HUES6 (cell line): ENCODE results near the gene ZNF227.
A peak's percentile ranks its signal among the peaks of the same experiment; 100 is the strongest.
"Not testable (repeated sequence)": the region's sequence is repeated elsewhere in the genome, so short reads cannot be mapped to it uniquely, and the experiment has no call there.

Source experiments
- H3K27ac ChIP-seq: 2 replicates; pipeline ENCODE4 v1.7.0; 2013; ENCODE audit warnings: low read depth, mild to moderate bottlenecking, low read length, inconsistent platforms
- H3K27me3 ChIP-seq: 2 replicates; pipeline ENCODE4 v1.6.1; 2013; ENCODE audit warnings: low read length; ENCODE audit not compliant: control insufficient read depth, insufficient read depth
- H3K36me3 ChIP-seq: 2 replicates; pipeline ENCODE4 v1.6.1; 2013; ENCODE audit warnings: low read length; ENCODE audit not compliant: control insufficient read depth, insufficient read depth
- H3K4me1 ChIP-seq: 2 replicates; pipeline ENCODE4 v1.6.1; 2013; ENCODE audit warnings: low read length; ENCODE audit not compliant: control insufficient read depth, insufficient read depth
- H3K4me3 ChIP-seq: 2 replicates; pipeline ENCODE4 v1.5.1; 2013; ENCODE audit warnings: low read depth, low read length
- H3K9ac ChIP-seq: one replicate; pipeline ENCODE4 v1.6.1; 2013; ENCODE audit warnings: mild to moderate bottlenecking, low read length
- H3K9me3 ChIP-seq: 2 replicates; pipeline ENCODE4 v1.6.1; 2013; ENCODE audit warnings: low read depth, low read length; ENCODE audit not compliant: control insufficient read depth, insufficient read depth

ZNF227 gene

DNA sequence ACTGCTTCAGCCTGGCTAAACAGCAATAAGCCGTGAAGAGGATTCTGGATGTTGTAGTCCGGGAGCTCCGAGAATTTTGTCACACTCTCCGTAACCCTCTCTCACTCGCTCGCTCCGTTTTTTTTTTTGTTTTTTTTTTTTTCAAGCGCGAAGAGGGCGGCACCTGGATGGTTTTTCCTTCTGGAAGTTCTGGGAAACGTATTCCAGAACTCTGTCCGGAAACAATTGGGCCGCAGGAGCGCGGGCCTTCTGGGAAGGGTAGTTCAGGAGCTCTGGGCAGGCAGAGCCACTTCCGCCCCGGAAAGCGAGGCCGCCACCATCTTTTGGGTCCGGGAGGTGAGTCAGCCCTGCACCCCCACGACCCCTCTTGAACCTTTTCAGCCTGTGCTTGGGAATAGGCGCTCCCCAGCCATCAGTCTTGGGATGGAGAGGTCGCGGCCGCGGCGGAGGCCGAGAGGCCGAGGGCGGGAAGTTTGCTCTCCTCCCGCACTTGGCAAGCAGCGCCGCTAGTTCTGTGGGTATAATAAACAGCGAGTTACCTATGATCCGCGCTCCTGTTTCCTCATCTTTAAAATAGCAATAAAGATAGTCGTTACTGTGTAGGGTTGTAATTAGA, at the start of gene ZNF227:
ZNF227 (plus strand) TSS at position 283 of the 616 bp plus-strand sequence. CDS start 5,261 bp downstream, outside the sequence.
- Histone ChIP-seq H3K4me3 (peak within 1 kb of the TSS; percentile 95), H3K9ac (peak within 1 kb of the TSS; percentile 84), H3K9me3 (no peaks in the 10 kb centered on the region), H3K36me3 (peaks cover 20% of the 10 kb centered on the region), H3K4me1 (no peaks in the 10 kb centered on the region), H3K27me3 (no peaks in the 10 kb centered on the region), H3K27ac (peak within 1 kb of the TSS; percentile 66; the same call in 1 of the 2 replicates)

GRCh38 chr19:44163789-44164188, 48.5 kb upstream of the ZNF227 start:
- no peak overlapping the region for H3K4me3 ChIP-seq

DNA sequence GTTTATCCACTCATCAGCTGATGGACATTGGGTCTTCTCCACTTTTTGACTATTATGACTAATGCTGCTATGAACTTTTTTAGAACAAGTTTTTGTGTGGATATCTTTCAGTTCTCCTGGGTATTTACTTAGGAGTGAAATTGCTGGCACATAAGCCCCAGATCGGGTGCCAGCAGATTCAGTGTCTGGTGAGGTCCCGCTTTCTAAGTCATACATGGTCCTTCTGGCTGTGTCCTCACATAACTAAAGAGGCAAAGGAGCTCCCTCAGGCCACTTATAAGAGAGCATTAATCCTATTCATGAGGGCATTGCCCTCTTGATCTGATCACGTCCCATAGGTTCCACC, 48.0 kb upstream of the ZNF227 start:
- Histone ChIP-seq H3K9me3 (no peaks in the 10 kb centered on the region), H3K36me3 (peaks cover 26% of the 10 kb centered on the region)

More at GRCh38 chr19:44163789-44164188, 48.5 kb upstream of the ZNF227 start:
- no peaks in the 10 kb centered on the region for H3K4me1 ChIP-seq
- H3K9me3 ChIP-seq = peaks cover under 1% of the 10 kb centered on the region; the same call in 1 of the 2 replicates
- H3K9ac ChIP-seq = no peak overlapping the region
- no peak overlapping the region for H3K27ac ChIP-seq
- H3K36me3 ChIP-seq = peaks cover 22% of the 10 kb centered on the region
- H3K27me3 ChIP-seq = no peaks in the 10 kb centered on the region

DNA sequence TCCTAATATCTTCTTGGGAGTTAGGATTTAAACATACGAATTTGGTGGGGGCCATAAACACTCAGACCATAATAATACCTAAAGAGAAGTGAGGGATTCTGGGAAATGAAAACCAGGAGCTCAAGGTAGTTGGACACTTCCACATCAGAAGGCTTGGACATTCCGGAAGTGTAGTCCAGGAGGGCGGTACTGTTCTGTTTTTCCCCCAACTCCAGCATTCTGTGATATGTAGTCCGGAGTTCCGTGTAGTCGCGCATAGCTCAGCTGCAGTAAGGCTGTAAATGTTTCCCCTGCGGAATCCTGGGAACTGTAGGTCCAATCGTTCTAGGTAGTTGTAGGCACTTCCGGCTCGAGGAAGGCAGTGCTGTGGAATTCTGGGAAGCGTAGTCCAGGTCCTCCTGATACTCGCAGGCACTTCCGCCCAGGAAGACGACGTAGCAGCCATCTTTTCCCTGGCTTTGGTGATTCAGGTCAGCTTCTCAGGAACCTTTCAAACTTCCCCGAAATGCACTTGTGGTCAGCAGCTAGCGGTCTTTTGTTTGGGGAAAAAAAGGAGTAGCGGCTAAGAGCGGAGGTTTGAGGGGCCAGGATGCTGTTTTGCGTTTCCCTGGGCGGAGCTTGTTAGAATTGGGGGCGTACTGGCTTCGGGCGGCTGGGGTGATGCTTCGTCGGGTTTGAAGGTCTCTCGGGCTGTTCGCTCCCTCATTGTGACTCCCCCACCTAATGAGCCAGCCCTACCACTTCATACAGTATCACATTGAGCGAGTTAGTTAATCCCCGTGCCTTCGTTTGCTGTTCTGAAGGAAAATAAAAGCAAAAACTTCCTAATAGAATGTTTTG, 47.4 kb upstream of the ZNF227 start, which contains the start of gene ZNF226:
ZNF226 (plus strand) TSS at position 428 of the 840 bp plus-strand sequence. CDS start 4,981 bp downstream, outside the sequence.
- H3K9ac ChIP-seq = peak within 1 kb of the TSS; percentile 88
- no peaks in the 10 kb centered on the region for H3K27me3 ChIP-seq
- H3K36me3 ChIP-seq = peaks cover 32% of the 10 kb centered on the region
- H3K4me1 ChIP-seq = no peaks in the 10 kb centered on the region
- H3K4me3 ChIP-seq = peak within 1 kb of the TSS; percentile 87
- no peaks in the 10 kb centered on the region for H3K9me3 ChIP-seq
- no peak within 1 kb of the TSS; the same call in 1 of the 2 replicates for H3K27ac ChIP-seq

More for the DNA sequence above, 48.0 kb upstream of the ZNF227 start:
- Histone ChIP-seq H3K4me1 (no peaks in the 10 kb centered on the region), H3K4me3 (peak overlapping the region; percentile 87), H3K27me3 (no peaks in the 10 kb centered on the region), H3K27ac (no peak overlapping the region), H3K9ac (peak overlapping the region; percentile 88)

- not testable (repeated sequence) for H3K4me3 ChIP-seq, H3K27me3 ChIP-seq, H3K27ac ChIP-seq, H3K9ac ChIP-seq, H3K9me3 ChIP-seq, H3K4me1 ChIP-seq
- H3K36me3 ChIP-seq = peaks cover 83% of the 10 kb centered on the region
Observed at GRCh38 chr19:44170660-44171059, 41.7 kb upstream of the ZNF227 start.

DNA sequence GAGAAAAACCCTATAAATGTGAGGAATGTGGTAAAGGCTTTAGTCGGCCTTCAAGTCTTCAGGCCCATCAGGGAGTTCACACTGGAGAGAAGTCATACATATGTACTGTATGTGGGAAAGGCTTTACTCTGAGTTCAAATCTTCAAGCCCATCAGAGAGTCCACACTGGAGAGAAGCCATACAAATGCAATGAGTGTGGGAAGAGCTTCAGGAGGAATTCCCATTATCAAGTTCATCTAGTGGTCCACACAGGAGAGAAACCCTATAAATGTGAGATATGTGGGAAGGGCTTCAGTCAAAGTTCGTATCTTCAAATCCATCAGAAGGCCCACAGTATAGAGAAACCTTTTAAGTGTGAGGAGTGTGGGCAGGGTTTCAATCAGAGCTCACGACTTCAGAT, 35.7 kb upstream of the ZNF227 start:
- H3K4me3 ChIP-seq = no peak overlapping the region
- H3K27ac ChIP-seq = no peak overlapping the region
- no peaks in the 10 kb centered on the region for H3K27me3 ChIP-seq
- no peaks in the 10 kb centered on the region for H3K4me1 ChIP-seq
- peaks cover 36% of the 10 kb centered on the region for H3K9me3 ChIP-seq
- peaks cover 61% of the 10 kb centered on the region for H3K36me3 ChIP-seq
- H3K9ac ChIP-seq = no peak overlapping the region

DNA sequence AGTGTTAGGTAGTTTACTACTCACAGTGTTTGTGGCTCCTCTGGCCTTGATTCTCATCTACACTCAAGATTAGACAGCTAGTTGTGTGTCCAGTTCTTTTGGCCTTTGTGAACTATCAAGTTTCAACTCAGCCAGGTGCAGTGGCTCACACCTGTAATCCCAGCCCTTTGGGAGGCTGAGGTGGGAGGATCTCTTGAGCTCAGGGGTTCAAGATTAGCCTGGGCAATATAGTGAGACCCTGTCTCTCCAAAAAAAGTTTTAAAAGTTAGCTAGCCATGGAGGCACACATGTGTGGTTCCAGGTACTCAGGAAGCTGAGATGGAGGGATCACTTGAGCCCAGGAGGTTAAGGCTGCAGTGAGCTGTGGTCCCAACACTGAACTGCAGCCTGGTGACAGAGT, 31.4 kb upstream of the ZNF227 start:
- Histone ChIP-seq H3K36me3 (peaks cover 18% of the 10 kb centered on the region), H3K9me3 (peaks cover 25% of the 10 kb centered on the region), H3K4me3 (no peak overlapping the region), H3K27me3 (no peaks in the 10 kb centered on the region), H3K27ac (no peak overlapping the region), H3K4me1 (no peaks in the 10 kb centered on the region), H3K9ac (no peak overlapping the region)

DNA sequence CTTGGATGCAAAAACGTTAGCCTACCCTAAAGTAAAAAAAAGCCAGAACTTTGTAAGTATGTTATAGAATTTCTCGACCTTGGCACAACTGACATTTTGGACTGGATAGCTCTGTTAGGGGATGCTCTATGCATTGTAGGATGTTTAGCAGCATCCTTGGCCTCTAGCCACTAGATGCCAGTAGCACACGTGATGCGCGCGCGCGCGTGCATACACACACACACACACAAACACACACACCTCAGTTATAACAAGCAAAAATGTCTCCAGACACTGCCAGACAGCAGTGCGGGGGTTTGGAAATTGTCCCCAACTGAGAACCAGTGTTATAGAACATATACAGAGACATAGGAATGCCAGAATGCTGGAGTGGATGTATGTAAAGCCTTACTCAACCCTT, 30.2 kb upstream of the ZNF227 start:
- Histone ChIP-seq H3K9me3 (peaks cover 14% of the 10 kb centered on the region), H3K27me3 (no peaks in the 10 kb centered on the region), H3K4me1 (no peaks in the 10 kb centered on the region), H3K9ac (no peak overlapping the region), H3K4me3 (no peak overlapping the region), H3K36me3 (peaks cover 6% of the 10 kb centered on the region), H3K27ac (no peak overlapping the region)

GRCh38 chr19:44190020-44190419, 22.3 kb upstream of the ZNF227 start:
- peaks cover 3% of the 10 kb centered on the region; the same call in 1 of the 2 replicates for H3K9me3 ChIP-seq
- no peak overlapping the region for H3K9ac ChIP-seq
- H3K4me1 ChIP-seq = no peaks in the 10 kb centered on the region
- H3K27ac ChIP-seq = no peak overlapping the region
- no peaks in the 10 kb centered on the region for H3K27me3 ChIP-seq
- H3K36me3 ChIP-seq = no peaks in the 10 kb centered on the region
- H3K4me3 ChIP-seq = no peak overlapping the region

DNA sequence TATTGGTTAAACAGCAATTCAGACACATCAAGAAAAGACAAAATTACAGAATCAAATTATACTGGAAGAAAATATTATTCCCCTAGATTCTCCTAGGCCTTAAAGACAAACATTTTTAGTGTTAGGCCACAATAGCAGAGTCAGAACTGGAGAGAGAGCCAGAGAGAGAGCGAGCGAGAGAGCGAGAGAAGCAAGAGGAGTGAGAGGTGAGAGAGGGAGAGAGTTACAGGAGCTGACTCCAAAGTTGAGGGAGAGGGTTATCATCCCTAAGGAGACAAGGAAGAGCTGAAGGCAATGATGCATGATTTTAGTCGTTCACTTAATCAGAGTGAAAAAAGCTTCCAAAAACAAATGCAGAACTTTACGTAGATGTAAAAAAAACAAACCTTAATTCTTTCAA, 20.2 kb upstream of the ZNF227 start:
- Histone ChIP-seq H3K4me1 (no peaks in the 10 kb centered on the region), H3K36me3 (no peaks in the 10 kb centered on the region), H3K27me3 (no peaks in the 10 kb centered on the region), H3K4me3 (no peak overlapping the region), H3K9ac (no peak overlapping the region), H3K27ac (no peak overlapping the region), H3K9me3 (peaks cover 3% of the 10 kb centered on the region; the same call in 1 of the 2 replicates)

DNA sequence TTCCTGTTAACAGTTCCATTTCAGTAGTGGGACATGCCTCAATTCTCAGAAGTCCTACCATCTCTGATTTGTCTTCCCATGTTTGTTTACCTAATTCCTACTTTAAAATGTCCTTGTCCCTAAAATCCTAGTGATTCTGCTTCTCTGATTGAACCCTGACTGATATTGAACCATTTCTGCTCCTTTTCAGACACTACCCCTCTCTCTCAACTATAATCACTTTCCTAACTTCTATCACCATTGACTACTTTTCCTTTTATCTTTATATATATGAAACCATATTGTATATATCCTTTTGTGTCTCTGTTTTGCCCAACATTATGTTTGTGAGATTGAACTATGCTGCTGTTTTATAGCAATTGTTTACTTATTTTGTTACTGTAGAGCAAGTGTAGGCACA, 15.6 kb upstream of the ZNF227 start:
- H3K4me1 ChIP-seq = no peaks in the 10 kb centered on the region
- H3K4me3 ChIP-seq = no peak overlapping the region
- no peak overlapping the region for H3K27ac ChIP-seq
- H3K9me3 ChIP-seq = no peaks in the 10 kb centered on the region; the same call in 1 of the 2 replicates
- H3K9ac ChIP-seq = no peak overlapping the region
- no peaks in the 10 kb centered on the region for H3K27me3 ChIP-seq
- H3K36me3 ChIP-seq = no peaks in the 10 kb centered on the region
